Effector memory CD4-positive, alpha-beta T cell (primary cell): ENCODE data around the gene C5AR1.
"Not testable (repeated sequence)": the region's sequence is repeated elsewhere in the genome, so short reads cannot be mapped to it uniquely, and the experiment has no call there.

ENCODE experiments used
- DNase-seq, 3 donors: peaks; one replicate each; pipeline ENCODE4 v3.0.0-alpha.2; 2020
- H3K27ac ChIP-seq: 2 replicates; pipeline ENCODE4 v1.7.0; 2013; ENCODE audit warnings: mild to moderate bottlenecking, low read length, moderate library complexity; ENCODE audit not compliant: insufficient read depth, poor library complexity, severe bottlenecking
- H3K27me3 ChIP-seq: replicated peaks from 2 replicates; pipeline ENCODE4 v1.7.0; 2013; ENCODE audit warnings: mild to moderate bottlenecking, low read length; ENCODE audit not compliant: insufficient read depth, control insufficient read depth, poor library complexity, severe bottlenecking
- H3K36me3 ChIP-seq: 2 replicates; pipeline ENCODE4 v1.7.0; 2013; ENCODE audit warnings: mild to moderate bottlenecking, low read length, moderate library complexity; ENCODE audit not compliant: control insufficient read depth, insufficient read depth
- H3K4me1 ChIP-seq: 2 replicates; pipeline ENCODE4 v1.7.0; 2013; ENCODE audit warnings: low read length, mild to moderate bottlenecking; ENCODE audit not compliant: control insufficient read depth, insufficient read depth, poor library complexity, severe bottlenecking
- H3K4me3 ChIP-seq: 2 replicates; pipeline ENCODE4 v1.7.0; 2013; ENCODE audit warnings: low read length, low read depth, mild to moderate bottlenecking; ENCODE audit not compliant: insufficient read depth, poor library complexity, severe bottlenecking
- H3K9me3 ChIP-seq: 2 replicates; pipeline ENCODE4 v1.7.0; 2013; ENCODE audit warnings: mild to moderate bottlenecking, low read length, moderate library complexity; ENCODE audit not compliant: control insufficient read depth

C5AR1 gene

GRCh38 chr19:47272448-47273312, 37.0 kb upstream of the C5AR1 start:
- peak in 1 of 3 donors; percentile 40 for DNase-seq
- Histone ChIP-seq H3K27me3 (no peaks in the 10 kb centered on the region), H3K4me1 (peaks cover 3% of the 10 kb centered on the region), H3K36me3 (peaks cover 13% of the 10 kb centered on the region), H3K4me3 (peak overlapping the region; percentile 81), H3K27ac (peak overlapping the region; percentile 95), H3K9me3 (no peaks in the 10 kb centered on the region)

- peak; percentile 74 to 85 (median 80) for DNase-seq
- Histone ChIP-seq H3K27ac (peak overlapping the region; percentile 95), H3K27me3 (no peaks in the 10 kb centered on the region), H3K4me1 (peaks cover 3% of the 10 kb centered on the region), H3K9me3 (no peaks in the 10 kb centered on the region), H3K36me3 (peaks cover 13% of the 10 kb centered on the region), H3K4me3 (peak overlapping the region; percentile 81)
Observed at GRCh38 chr19:47273313-47274070, 36.2 kb upstream of the C5AR1 start.

GRCh38 chr19:47274071-47274890, 35.4 kb upstream of the C5AR1 start, which contains the start of gene INAFM1:
INAFM1 (plus strand) TSS chr19:47274885; CDS start chr19:47274920, 35 bp downstream.
- peaks cover 13% of the 10 kb centered on the region for H3K36me3 ChIP-seq
- no peaks in the 10 kb centered on the region for H3K9me3 ChIP-seq
- H3K27ac ChIP-seq, result peak within 1 kb of the TSS; percentile 95
- DNase-seq, result peak; percentile 97 to 100 (median 99)
- peaks cover 3% of the 10 kb centered on the region for H3K4me1 ChIP-seq
- peak within 1 kb of the TSS; percentile 81 for H3K4me3 ChIP-seq
- H3K27me3 ChIP-seq, result no peaks in the 10 kb centered on the region

GRCh38 chr19:47274891-47275761, 34.5 kb upstream of the C5AR1 start:
- DNase-seq, result no peak
- Histone ChIP-seq H3K4me3 (peak overlapping the region; percentile 37), H3K4me1 (peaks cover 3% of the 10 kb centered on the region)

GRCh38 chr19:47275791-47276461, 33.7 kb upstream of the C5AR1 start:
- Histone ChIP-seq H3K4me1 (peaks cover 3% of the 10 kb centered on the region), H3K27me3 (no peaks in the 10 kb centered on the region), H3K4me3 (no peak overlapping the region), H3K9me3 (no peaks in the 10 kb centered on the region), H3K36me3 (peaks cover 4% of the 10 kb centered on the region), H3K27ac (no peak overlapping the region)
- DNase-seq, result no peak

More at GRCh38 chr19:47274891-47275761, 34.5 kb upstream of the C5AR1 start:
- Histone ChIP-seq H3K27ac (peak overlapping the region; percentile 48), H3K36me3 (peaks cover 12% of the 10 kb centered on the region), H3K9me3 (no peaks in the 10 kb centered on the region), H3K27me3 (no peaks in the 10 kb centered on the region)

GRCh38 chr19:47276513-47276912, 33.1 kb upstream of the C5AR1 start:
- H3K4me3 ChIP-seq, DNase-seq, H3K27me3 ChIP-seq, H3K9me3 ChIP-seq, H3K27ac ChIP-seq, H3K4me1 ChIP-seq, H3K36me3 ChIP-seq: not testable (repeated sequence)

- H3K4me3 ChIP-seq, result no peak overlapping the region
- H3K27me3 ChIP-seq, result no peaks in the 10 kb centered on the region
- H3K9me3 ChIP-seq, result no peaks in the 10 kb centered on the region
- no peak overlapping the region for H3K27ac ChIP-seq
- H3K36me3 ChIP-seq, result no peaks in the 10 kb centered on the region
- H3K4me1 ChIP-seq, result no peaks in the 10 kb centered on the region
- peak in 1 of 3 donors; percentile 25 for DNase-seq
Observed at GRCh38 chr19:47280183-47280797, 29.4 kb upstream of the C5AR1 start.

- Histone ChIP-seq H3K36me3 (no peaks in the 10 kb centered on the region), H3K27ac (no peak overlapping the region), H3K27me3 (no peaks in the 10 kb centered on the region), H3K4me1 (peaks cover 3% of the 10 kb centered on the region), H3K4me3 (no peak overlapping the region), H3K9me3 (no peaks in the 10 kb centered on the region)
- no peak for DNase-seq
Observed at GRCh38 chr19:47283405-47284059, 26.1 kb upstream of the C5AR1 start.
